Activated CD8-positive, alpha-beta memory T cell treated with anti-CD3 and anti-CD28 coated beads, Interleukin-2, amount 50 U/mL, for 1 hour (primary cell): Measurements from ENCODE around the gene C12orf76.
"Not testable (repeated sequence)": the region's sequence is repeated elsewhere in the genome, so short reads cannot be mapped to it uniquely, and the experiment has no call there.

Source experiments
- DNase-seq: peaks from one replicate; pipeline ENCODE4 v3.0.0-alpha.2; 2020; ENCODE audit errors: extremely low read depth

C12orf76 gene

GRCh38 chr12:110048242-110049027 lies at the start of gene C12orf76:
TSS of gene C12orf76 (minus strand) at chr12:110048522. CDS start at chr12:110048495, 27 bp downstream.
- DNase-seq: peak; percentile 85

GRCh38 chr12:110093631-110094311 lies 45.4 kb upstream of the C12orf76 start:
- DNase-seq: no peak

GRCh38 chr12:110091136-110091711 lies 42.9 kb upstream of the C12orf76 start:
- DNase-seq: no peak

- no peak for DNase-seq
These were observed 42.2 kb upstream of the C12orf76 start for GRCh38 chr12:110090266-110091135.

GRCh38 chr12:110088936-110089335 lies 40.6 kb upstream of the C12orf76 start:
- no peak for DNase-seq

GRCh38 chr12:110088216-110088615 lies 39.9 kb upstream of the C12orf76 start:
- not testable (repeated sequence) for DNase-seq

- DNase-seq: no peak
These were observed 36.1 kb upstream of the C12orf76 start for GRCh38 chr12:110084314-110085015.

GRCh38 chr12:110080410-110080809 lies 32.1 kb upstream of the C12orf76 start:
- no peak for DNase-seq

- peak; percentile 34 for DNase-seq
These were observed 31.4 kb upstream of the C12orf76 start for GRCh38 chr12:110079477-110080400.

- no peak for DNase-seq
These were observed 29.5 kb upstream of the C12orf76 start for GRCh38 chr12:110077800-110078199.

GRCh38 chr12:110075880-110076279 lies 27.6 kb upstream of the C12orf76 start:
- DNase-seq: no peak

GRCh38 chr12:110074089-110074488 lies 25.8 kb upstream of the C12orf76 start:
- DNase-seq: no peak

GRCh38 chr12:110073049-110073831 lies 24.9 kb upstream of the C12orf76 start:
- DNase-seq: no peak

- not testable (repeated sequence) for DNase-seq
These were observed 24.3 kb upstream of the C12orf76 start for GRCh38 chr12:110072636-110073035.

- DNase-seq: no peak
These were observed 23.6 kb upstream of the C12orf76 start for GRCh38 chr12:110071967-110072366.

- no peak for DNase-seq
These were observed 23.2 kb upstream of the C12orf76 start for GRCh38 chr12:110071504-110071903.

- DNase-seq: no peak
These were observed 20.3 kb upstream of the C12orf76 start for GRCh38 chr12:110068654-110069053.

- not testable (repeated sequence) for DNase-seq
These were observed 19.8 kb upstream of the C12orf76 start for GRCh38 chr12:110068115-110068514.

- no peak for DNase-seq
These were observed 19.2 kb upstream of the C12orf76 start for GRCh38 chr12:110067531-110067930.
